GM21619 (cell line): ENCODE data around the gene ARHGAP21.
A peak's percentile ranks its signal among the peaks of the same experiment; 100 is the strongest.
"Not testable (repeated sequence)": the region's sequence is repeated elsewhere in the genome, so short reads cannot be mapped to it uniquely, and the experiment has no call there.

Source experiments
- ATAC-seq: cut with Tn5 transposase; IDR thresholded peaks from one replicate; pipeline ENCODE4 v1.9.1; 2021; ENCODE audit not compliant: unreplicated experiment

The ARHGAP21 gene

DNA sequence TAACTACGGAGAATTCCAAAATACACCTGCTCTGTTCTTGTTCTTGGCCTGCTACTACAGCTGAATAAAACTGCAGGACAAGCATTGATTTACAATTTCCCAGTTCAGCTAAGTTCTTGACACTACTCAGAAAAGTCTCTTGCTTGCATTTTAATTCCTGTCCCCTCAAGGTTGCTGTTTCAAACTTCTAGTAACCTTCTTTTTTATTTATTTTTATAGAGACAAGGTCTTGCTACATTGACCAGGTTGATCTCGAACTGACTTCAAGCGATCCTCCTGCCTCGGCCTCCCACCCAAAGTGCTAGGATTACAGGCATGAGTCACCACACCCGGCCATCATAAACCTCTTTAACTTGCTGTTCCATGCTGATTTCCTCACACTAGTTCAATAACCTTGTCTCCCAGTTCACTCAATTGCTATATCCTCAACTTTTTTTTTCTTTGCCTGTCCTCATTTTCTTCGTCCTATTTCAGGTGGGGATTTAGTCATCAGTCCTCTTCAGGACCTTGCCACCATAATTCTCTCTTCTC, 79.9 kb downstream of the ARHGAP21 start:
- ATAC-seq, result no peak

DNA sequence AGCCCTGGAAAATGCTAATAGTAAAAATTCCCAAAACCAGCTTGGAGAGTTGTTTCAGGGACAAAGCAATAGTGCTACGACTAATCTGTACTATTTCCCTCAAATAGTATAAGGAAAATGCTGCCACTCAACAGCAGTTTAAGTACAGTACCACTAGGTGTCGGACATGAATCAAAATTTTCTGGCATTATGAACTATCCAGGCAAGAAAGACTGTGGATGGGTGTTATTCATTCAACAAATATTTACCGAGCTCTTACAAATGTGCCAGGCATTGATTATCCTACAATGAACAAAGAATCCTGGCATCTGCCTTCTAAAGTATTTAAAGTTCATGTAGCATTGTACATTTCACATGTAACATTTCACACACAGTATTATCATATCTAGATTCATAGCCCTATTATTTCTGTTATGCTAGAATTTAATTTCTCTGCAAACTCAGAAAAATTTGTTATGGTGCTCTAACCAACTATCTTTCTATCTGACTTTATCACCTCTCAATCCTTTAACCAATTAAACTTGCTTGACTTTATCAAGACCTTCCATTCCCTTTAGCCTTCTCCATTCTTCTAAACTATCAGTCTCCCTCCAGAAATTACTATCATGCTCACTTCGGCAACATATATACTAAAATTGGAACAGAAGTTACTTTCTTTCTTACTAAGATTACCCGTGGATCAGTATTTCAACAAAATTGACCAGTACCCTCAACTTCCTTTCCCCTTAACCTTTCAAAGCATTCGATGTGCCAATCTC, 80.6 kb downstream of the ARHGAP21 start:
- peak; percentile 87 for ATAC-seq

GRCh38 chr10:24639124-24639523, 84.6 kb downstream of the ARHGAP21 start:
- ATAC-seq, result no peak

DNA sequence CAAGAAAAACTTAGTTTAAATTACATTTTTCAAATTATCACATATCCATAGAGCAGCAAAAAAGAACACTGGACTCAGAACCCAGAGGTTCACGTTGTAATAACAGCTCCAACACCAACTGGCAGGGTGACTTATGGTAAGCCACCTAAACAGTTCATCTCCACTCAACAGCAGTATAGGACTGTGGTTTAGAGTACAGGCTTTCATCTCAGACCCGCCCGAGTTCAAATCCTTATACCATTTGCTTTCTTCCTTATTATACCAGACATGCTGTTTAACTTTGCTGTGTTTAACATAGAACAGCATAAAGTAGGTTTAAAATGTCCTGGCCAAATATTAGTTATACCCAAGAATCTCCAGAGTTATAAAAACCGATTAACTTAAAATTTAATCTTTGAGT, 97.9 kb downstream of the ARHGAP21 start:
- ATAC-seq, result no peak

- ATAC-seq, result no peak
These were observed 100.3 kb downstream of the ARHGAP21 start for GRCh38 chr10:24623383-24623782.

DNA sequence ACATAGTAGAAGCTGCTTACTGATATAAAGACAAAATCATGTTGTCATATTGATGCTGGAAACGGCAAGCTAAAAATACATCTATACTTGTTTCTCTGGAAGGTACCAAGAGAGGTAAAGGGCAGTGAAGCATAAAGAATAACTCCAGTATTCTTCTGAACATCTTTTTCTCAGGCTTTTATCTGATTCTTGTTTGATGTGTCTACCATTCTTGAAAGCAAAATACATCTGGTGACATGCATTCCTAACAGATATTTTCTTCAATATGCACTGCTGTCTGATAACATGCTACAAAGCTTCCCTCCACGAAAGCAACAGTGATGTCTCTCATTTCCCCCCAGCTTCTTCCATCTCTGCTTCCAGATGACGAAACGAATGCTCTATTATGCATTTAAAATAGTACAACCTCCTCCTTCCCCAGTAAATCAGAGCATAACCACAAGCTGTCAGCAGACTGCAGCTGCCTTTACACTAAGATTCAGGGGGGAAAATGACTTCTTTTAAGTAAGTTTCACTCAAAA, 100.8 kb downstream of the ARHGAP21 start:
- ATAC-seq, result no peak

- not testable (repeated sequence) for ATAC-seq
These were observed 102.5 kb downstream of the ARHGAP21 start for GRCh38 chr10:24621035-24621795.

- not testable (repeated sequence) for ATAC-seq
These were observed 103.7 kb downstream of the ARHGAP21 start for GRCh38 chr10:24619994-24620310.

GRCh38 chr10:24619291-24619993, 104.2 kb downstream of the ARHGAP21 start:
- not testable (repeated sequence) for ATAC-seq

- no peak for ATAC-seq
These were observed 105.3 kb downstream of the ARHGAP21 start for GRCh38 chr10:24618401-24618800.

GRCh38 chr10:24617771-24618396, 105.8 kb downstream of the ARHGAP21 start:
- no peak for ATAC-seq

GRCh38 chr10:24616536-24616935, 107.2 kb downstream of the ARHGAP21 start:
- no peak for ATAC-seq

DNA sequence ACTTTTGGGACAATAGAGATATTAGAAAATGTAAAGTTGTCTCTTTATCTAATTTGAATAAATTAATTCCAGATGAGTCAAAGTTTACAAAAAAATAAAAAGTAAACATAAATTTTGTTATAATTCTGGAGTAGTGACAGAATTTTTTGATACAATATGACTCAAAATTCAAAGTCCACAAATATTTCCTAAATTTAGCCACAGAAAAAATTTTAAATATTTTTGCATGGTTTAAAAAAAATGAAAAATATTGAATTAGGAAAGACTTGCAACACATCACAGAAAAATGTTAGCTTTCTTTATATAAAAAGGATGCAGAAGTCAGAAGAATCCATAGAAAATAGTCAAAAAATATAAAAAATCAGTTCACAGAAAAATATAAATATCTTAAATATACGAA, 117.7 kb downstream of the ARHGAP21 start:
- no peak for ATAC-seq

DNA sequence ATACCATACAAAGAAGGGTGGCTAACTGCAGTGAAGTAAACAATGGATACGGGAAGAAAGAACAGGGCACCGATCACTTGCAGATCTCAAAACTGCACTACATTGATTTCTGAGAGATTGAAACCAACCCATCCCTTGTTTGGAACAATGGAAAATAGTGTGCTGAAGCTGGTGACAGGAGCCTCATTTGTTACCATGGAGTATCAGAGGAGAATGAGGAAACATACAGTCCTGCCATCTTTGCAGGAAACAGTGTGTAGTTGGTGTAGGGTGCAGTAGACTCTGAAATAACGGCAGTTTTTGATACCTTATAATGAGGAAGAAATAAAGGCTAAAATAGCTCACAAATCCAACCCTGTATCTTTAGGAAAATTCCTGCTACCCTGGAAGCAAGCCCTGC, 118.5 kb downstream of the ARHGAP21 start:
- ATAC-seq, result no peak

GRCh38 chr10:24603333-24603732, 120.4 kb downstream of the ARHGAP21 start:
- no peak for ATAC-seq

GRCh38 chr10:24597961-24598360, 125.7 kb downstream of the ARHGAP21 start:
- ATAC-seq, result no peak

DNA sequence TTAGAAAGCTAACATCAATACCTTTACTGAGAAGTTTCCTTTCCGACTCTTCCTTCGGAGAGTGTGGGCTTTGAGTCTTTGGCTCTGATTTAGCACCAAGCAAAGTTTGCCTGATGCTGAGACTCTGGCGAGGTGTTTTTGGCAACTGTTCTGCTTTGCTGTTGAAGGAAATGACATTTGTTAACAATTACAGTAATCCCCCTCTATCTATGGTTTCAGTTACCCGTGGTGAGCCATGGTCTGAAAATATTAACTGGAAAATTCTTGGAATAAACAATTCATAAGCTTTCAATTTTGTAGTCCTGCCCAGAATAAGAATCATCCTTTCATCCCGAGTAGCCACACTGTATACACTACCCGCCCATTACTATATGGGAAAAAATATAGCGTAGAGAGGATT, 126.3 kb downstream of the ARHGAP21 start:
- ATAC-seq, result no peak

- ATAC-seq, result no peak
These were observed 127.3 kb downstream of the ARHGAP21 start for GRCh38 chr10:24596217-24596930.

DNA sequence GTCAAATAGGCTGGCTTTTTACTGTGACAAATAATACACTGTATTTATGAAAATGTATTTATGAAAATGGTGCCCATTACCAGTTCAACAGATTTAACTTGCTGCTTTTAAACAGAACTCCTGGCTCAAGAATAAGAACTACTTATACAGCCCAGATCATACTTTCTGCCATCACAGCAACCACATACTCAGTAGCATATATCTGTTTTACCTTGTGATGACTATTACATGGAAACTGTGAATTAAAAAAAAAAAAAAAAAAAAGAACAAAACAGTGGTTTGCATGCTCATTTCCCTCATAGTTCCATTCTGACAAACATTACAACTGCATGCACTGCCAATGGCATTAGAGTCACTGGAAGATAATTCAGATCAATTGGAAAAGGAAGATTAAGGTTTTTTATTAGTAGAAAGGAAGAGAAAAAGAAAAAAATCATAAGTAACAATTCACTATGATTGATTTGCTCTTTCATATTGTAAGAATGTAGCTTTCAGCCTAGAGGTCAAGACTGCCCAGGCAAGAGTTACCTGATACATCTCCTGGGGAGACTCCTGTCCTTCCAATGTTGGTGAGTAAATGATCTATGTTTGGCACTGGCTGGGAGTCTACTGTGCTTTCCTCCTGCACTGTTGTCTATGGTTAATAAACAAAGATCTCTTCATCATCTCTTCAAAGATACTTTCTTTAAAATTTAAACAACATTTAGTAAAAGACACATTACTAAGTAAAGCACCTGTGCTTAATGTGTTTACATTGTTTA, 132.8 kb downstream of the ARHGAP21 start:
- ATAC-seq, result no peak

DNA sequence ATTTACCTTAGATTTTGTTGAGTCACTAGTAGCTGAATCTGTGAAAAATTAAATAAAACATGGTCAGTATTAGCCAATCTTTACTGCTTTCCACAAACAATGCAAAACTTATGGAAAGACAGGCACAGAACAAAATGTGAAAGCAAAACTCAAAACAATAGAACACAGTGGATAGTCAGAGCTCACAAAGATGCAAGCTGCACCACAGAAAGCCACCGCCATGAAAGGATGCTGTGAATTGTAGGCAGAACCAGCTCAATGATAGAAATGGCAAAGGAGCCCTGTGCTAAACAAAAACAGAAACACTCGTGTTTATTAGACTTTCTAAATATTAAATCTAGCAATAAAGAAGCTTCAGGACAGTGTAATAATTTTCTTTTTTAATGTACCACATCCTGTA, 134.4 kb downstream of the ARHGAP21 start:
- ATAC-seq, result no peak
